PFSK-1 (cell line): ENCODE results near the gene ATAT1.
A peak's percentile ranks its signal among the peaks of the same experiment; 100 is the strongest.

Experiments used
- FOXP2 ChIP-seq: optimal IDR thresholded peaks from 2 replicates; pipeline ENCODE3; 2011; ENCODE audit warnings: borderline replicate concordance, control low read depth, inconsistent platforms; ENCODE audit not compliant: insufficient read depth; ENCODE audit errors: extremely low read length, extremely low read depth
- POLR2AphosphoS5 ChIP-seq: IDR thresholded peaks from 2 replicates; pipeline ENCODE4 v1.6.1; 2012; ENCODE audit warnings: low read depth, mild to moderate bottlenecking, control low read depth, low read length, moderate library complexity
- REST ChIP-seq, 2 experiments: IDR thresholded peaks; 2 replicates each; pipeline versions ENCODE4 v1.6.1 to v1.8.0; 2011 to 2012; ENCODE audit warnings: low read depth in 2 of 2, low read length in 2 of 2, control low read depth in 1 of 2, inconsistent platforms in 1 of 2, mild to moderate bottlenecking in 1 of 2, moderate library complexity in 1 of 2; ENCODE audit not compliant: insufficient read depth in 1 of 2
- SIN3A ChIP-seq: IDR thresholded peaks from 2 replicates; pipeline ENCODE4 v1.6.1; 2012; ENCODE audit warnings: mild to moderate bottlenecking, low read length, moderate library complexity, borderline replicate concordance; ENCODE audit not compliant: insufficient read depth
- TAF1 ChIP-seq: IDR thresholded peaks from 2 replicates; pipeline ENCODE4 v1.6.1; 2012; ENCODE audit warnings: low read length, control low read depth, borderline replicate concordance; ENCODE audit not compliant: insufficient read depth

Gene ATAT1

GRCh38 chr6:30683980-30684338 is 57.3 kb downstream of the ATAT1 start:
- TF ChIP-seq TAF1 (no peak), REST (IDR thresholded peaks at IDR 0.05; ENCODE audit: insufficient read depth in 1 of 2, low read depth in 2 of 2, low read length in 2 of 2) (no peak), FOXP2 (no peak), POLR2AphosphoS5 (no peak; the same call in 1 of the 2 replicates), SIN3A (no peak)

- no peak for TF ChIP-seq REST (IDR thresholded peaks at IDR 0.05; ENCODE audit: insufficient read depth in 1 of 2, low read depth in 2 of 2, low read length in 2 of 2)
- TF ChIP-seq POLR2AphosphoS5 = peak; percentile 37
- no peak for TF ChIP-seq FOXP2
- no peak for TF ChIP-seq SIN3A
- peak; percentile 66; the same call in 1 of the 2 replicates for TF ChIP-seq TAF1
Measured at GRCh38 chr6:30684386-30685156, 57.9 kb downstream of the ATAT1 start.

GRCh38 chr6:30685157-30686008 is 58.7 kb downstream of the ATAT1 start:
- no peak for TF ChIP-seq SIN3A
- TF ChIP-seq REST (IDR thresholded peaks at IDR 0.05; ENCODE audit: insufficient read depth in 1 of 2, low read depth in 2 of 2, low read length in 2 of 2) = no peak

GRCh38 chr6:30686009-30686907 is 59.6 kb downstream of the ATAT1 start, which contains the start of gene PPP1R18:
Gene PPP1R18 (minus strand): TSS chr6:30686645. CDS start chr6:30686018, 627 bp downstream.
- TF ChIP-seq SIN3A (peak; percentile 82; the same call in 1 of the 2 replicates), POLR2AphosphoS5 (peak; percentile 56; the same call in 1 of the 2 replicates), TAF1 (peak; percentile 81; the same call in 1 of the 2 replicates), REST (IDR thresholded peaks at IDR 0.05; ENCODE audit: insufficient read depth in 1 of 2, low read depth in 2 of 2, low read length in 2 of 2) (no peak), FOXP2 (no peak)
